NCI-H2081 treated with DMSO at 0.1 percent for 48 hours (cell line): ENCODE data around the gene TOP2A.
A peak's percentile ranks its signal among the peaks of the same experiment; 100 is the strongest.

ENCODE experiments used
- DNase-seq: peaks from one replicate; lab custom pipeline; 2025; lab: John Stamatoyannopoulos, UW

Gene TOP2A, protein sequence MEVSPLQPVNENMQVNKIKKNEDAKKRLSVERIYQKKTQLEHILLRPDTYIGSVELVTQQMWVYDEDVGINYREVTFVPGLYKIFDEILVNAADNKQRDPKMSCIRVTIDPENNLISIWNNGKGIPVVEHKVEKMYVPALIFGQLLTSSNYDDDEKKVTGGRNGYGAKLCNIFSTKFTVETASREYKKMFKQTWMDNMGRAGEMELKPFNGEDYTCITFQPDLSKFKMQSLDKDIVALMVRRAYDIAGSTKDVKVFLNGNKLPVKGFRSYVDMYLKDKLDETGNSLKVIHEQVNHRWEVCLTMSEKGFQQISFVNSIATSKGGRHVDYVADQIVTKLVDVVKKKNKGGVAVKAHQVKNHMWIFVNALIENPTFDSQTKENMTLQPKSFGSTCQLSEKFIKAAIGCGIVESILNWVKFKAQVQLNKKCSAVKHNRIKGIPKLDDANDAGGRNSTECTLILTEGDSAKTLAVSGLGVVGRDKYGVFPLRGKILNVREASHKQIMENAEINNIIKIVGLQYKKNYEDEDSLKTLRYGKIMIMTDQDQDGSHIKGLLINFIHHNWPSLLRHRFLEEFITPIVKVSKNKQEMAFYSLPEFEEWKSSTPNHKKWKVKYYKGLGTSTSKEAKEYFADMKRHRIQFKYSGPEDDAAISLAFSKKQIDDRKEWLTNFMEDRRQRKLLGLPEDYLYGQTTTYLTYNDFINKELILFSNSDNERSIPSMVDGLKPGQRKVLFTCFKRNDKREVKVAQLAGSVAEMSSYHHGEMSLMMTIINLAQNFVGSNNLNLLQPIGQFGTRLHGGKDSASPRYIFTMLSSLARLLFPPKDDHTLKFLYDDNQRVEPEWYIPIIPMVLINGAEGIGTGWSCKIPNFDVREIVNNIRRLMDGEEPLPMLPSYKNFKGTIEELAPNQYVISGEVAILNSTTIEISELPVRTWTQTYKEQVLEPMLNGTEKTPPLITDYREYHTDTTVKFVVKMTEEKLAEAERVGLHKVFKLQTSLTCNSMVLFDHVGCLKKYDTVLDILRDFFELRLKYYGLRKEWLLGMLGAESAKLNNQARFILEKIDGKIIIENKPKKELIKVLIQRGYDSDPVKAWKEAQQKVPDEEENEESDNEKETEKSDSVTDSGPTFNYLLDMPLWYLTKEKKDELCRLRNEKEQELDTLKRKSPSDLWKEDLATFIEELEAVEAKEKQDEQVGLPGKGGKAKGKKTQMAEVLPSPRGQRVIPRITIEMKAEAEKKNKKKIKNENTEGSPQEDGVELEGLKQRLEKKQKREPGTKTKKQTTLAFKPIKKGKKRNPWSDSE (N-terminal part only)

DNA sequence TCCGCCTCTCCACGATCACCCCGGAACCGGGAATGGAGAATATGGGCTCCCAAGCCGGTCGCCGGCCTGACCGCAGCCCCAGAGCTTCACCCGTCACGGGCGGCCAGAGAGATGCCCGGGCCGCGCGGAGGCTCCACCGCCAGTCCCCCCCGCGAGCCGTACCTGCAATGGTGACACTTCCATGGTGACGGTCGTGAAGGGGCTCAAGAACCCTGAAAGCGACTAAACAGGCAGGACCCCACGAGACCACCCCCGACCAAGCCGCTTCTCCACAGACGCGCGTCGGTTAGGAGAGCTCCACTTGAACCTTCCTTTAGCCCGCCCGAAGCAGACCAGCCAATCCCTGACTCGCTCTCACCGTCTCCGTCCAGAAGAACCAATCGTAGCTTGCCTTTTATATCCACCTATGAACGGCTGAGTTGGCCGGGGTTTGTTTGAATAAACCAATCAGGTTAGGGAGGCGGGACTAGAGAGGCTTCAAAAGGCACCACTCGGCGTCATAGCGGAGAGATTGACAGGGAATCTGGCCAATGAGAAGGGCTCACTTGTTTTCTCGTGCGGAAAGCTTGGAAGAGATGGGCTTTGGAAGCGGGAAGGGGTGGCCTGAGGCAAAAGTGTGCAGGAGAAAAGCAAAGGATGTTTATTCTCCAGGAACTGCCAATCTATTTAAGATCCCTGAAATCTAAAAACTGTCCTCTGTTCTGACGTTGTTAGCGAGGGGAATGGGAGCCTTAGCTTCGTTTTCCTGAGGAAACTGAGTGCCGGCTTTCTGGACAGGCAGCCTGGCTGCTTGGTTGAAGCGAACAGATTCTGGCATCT, at the start of gene TOP2A:
Gene TOP2A (minus strand): TSS at position 288 of the 819 bp plus-strand sequence. CDS start 105 bp downstream, at position 183.
- peak; percentile 99 for DNase-seq

DNA sequence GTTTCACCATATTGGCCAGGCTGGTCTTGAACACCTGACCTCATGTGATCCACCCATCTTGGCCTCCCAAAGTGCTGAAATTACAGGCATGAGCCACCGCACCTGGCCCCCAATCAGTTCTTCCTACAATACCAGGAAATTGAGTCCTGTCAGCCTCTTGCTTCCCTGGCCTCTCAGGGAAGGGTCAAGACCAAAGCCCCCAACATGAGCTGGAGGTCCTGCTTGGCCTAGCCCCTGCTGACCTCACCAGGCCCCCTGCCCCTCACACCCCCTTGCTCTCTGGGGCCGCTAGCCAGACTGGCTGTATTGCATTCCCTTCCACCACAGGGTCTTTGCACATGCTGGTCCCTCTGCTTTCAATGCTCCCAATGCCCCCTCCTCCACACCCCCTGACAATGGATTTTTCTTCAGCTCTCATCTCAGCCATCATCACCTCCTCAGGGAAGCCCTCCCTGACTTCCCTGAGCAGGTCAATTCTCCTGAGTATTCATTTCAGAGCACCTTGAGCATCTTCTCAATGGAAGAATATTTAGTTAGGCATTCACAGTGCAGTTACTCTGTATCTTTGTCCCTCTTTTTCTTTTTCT, 49.7 kb upstream of the TOP2A start:
- DNase-seq: no peak

DNA sequence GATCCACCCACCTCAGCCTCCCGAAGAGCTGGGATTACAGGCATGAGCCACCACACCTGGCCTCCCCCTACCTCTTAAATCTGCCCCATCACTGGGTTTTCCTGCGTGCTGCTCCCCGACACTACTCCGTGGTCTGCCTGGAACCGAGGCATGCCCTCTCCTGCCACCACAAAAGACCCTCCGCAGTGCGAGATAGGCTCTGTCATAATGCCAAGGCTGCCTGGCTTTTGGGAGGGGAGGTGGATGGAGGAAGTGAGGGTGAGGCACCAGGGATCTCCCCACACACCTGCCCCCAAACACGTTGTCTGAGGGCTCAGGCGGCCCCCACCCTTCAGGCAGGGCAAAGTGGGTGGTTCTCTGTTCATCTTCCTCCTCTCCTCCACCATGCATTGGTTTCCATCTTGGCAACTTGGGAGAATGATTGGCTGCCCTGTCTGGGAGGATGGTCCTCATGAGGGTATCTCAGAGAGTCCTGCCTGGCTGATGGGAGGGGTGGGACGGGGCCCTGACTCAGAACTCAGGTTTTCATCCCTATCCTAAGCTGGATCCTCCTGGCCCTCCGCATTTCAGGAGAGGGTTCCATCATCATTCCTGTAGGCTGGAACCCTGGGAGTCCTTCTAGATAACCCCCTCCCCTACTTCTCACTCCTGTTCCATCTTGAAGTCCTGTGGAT, 48.7 kb upstream of the TOP2A start:
- no peak for DNase-seq

DNA sequence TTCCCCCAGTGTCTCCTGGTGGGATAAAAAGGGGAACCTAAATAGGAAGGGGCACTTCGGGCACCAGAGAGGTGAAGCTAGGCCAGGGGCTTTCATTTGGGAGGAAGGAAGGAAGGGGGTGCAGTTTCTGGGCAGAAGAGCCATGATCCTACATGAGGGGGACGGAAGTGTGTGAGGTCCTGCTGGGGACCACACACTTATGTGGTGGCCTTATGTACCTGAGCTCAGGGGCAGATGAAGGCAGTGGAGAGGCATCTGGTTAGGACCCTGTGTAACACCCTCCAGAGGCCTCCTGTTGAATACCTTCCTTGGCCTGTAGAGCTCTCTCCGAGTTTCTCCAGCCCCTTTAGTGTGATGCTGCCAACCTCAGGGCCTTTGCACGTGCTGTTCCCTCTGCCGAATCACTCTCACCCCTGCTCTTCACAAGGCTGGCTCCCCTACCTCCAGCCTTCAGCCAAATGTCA, 46.7 kb upstream of the TOP2A start:
- no peak for DNase-seq

DNA sequence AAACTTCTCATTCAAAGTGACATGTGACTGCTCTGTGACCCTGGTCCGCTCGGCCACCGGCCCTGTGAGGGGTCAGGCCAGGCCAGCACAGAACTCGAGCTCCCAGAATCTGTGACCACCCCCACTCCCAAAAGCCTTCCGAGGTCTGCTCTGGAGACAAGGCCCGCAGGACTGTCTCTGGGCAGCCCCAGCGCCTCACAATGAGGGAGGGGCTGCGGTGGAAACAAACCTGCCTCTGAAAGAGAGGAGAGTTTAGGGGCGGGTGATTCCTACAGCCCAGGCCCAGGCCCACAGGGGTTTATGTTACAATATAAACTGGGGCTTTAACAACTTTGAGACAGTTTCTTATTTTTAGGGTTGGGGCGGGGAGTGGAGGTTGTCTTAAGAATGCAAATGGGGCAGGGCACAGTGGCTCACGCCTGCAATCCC, 45.4 kb upstream of the TOP2A start:
- no peak for DNase-seq

DNA sequence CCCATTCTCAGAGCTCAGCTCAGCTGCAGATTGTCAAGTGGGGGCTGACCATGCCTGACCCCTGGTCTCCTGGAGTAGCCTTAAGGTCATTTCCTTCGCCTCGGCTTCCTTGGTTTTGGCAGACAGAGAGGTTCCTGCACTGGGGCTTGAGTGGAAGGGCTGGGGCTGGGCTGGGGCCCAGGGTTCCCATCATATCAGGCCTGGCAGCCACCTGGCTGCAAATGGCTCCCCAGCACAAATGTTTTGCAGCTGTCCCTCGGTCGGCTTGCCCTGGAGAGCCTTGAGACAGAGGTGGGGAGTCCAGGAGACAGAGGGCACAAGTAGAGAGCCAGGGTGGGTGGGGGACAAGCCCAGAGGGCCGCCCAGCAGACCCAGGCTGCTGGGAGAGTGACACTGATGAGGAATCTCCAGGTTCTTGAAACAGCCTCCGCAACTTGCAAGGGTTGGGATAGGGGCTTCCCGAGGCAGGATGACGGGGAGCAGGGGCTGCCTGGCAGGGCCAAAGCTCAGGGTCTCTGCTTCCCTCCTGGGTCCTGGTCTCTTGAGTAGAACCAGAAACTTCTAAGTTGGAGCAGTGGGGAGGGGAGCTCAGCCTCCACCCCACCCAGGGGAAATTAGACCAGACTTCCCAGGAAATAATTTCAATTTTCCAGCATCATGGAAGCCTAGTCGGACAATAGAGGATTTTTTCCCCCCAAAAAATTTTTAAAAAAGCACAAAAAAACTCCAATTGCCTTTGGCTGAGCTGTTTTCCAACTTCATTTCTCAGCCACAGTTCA, 44.8 kb upstream of the TOP2A start:
- no peak for DNase-seq

DNA sequence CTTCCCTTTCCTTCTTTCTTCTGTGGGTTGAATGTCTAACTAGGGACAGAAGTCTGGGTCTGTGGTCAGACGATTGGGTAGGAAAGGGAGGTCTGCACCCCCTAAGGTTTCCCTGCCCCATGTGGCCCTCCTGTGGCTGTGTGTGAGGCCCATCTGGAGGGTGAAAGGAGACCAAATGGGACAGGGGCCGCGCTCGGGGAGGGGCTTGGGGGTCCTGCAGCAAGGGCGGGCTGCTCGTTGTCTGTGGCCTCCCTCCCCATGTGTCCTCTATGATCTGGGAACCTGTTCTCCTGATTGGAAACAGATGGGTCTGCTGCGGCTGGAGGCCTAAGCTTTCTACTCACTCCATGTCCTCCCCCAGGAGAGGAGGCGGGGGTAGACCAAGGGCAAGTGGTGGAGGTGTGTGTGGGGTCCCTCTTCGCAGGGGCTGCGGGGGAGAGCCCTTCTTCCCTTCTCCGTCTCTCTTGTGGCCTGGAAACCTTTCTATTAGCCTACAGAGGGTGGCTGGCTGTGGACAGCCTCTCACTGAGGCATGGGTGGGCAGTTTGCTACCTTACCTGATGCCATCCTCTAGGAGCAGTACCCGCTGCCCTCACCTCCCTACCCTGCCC, 44.1 kb upstream of the TOP2A start:
- no peak for DNase-seq

DNA sequence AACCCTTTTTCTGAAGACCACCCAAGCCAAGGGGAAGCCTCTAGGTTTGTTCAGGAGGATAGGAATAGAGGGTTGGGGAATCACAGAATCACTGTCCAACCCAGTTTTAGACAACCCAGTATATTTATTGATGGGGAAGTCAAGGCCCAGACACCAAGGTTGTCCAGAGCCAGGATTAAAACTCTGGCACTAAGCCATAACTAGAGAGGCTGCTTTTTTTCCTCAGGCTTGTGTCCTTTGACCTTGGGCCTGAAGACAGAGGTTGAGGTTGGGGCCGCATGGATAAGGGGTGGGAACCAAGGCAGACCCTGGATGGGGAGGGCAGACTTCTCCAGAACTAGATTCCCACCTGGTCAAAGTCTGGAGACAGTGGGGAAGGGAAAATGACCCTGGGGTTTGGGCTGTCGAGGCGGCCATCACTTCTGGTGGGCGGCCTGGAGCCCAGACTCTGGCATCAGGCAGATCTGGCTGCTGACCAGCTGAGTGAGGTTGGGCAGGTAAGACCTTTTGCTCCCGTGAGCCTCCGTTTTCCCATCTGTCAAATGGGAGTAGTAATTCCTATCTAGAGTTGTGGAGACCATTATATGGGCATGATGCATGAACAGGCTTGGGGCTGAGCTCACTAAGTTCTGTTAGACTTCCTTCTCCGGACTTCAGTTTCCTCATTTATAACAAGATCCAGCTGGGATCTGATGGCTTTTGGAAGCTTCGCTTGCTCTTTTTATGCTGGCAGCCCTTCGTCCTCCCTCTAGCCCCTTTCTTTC, 43.5 kb upstream of the TOP2A start:
- no peak for DNase-seq

DNA sequence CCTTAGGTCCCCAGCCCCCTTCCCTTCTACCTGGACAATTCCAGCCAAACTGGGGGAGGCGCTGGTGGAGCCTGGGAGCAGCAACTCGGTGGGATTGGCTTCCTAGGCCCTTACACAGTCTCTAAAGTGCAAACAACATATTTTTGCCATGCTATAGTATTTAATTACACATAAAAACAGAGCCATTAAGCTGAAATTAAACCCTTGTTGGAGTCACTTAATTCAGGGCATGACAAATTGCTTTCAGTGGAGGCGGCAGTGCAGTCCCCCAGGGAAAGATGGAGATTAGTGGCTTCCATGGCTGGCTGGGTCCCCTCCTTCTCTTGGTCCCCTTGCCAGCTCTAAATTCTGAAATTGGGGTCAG, 42.9 kb upstream of the TOP2A start:
- DNase-seq: no peak

DNA sequence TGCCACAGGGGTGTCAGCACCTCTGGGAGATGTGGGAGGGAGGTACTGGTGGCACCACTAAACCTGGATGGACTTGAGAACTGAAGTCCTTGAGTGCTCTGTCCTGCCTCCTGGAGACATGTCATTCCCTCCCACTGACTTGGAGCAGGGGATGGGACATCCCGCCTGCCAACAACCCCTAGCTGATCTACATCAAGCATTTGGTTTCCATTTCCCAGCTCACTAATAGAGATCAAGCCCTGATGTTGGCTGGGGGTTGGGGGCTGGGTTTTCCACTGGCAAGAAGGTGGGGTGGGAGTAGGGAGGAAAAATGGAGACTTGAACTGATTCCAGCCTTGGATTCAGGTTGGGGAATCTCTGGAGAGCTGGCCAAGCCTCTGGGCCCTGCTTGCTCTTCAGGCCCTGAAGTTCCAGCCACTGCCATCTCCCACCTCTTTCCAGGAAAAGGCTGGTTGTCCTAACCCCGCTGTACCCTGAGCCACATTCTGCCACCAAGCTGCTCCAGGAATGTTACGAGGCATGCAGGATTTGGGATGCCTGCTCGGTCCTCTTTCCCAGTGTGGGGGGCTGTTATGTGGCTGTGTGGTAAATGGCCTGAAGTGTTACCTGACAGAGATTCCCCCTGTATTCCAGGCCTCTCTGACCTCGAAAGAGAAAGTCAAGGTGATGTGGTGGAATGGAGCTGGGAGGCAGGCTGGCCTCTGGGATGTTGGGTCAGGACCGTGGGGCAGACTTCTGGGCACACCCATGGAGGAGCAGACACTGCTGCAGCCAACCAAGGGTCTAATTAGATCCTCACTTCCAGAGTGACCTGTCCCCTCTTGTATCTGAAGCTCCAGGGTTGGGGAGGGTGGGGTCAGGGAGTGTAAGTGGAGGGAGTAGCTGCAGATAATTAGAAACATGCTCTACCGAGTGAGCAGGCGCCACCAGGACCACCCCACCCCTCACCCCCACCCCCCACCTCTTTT, 42.2 kb upstream of the TOP2A start:
- DNase-seq: no peak

DNA sequence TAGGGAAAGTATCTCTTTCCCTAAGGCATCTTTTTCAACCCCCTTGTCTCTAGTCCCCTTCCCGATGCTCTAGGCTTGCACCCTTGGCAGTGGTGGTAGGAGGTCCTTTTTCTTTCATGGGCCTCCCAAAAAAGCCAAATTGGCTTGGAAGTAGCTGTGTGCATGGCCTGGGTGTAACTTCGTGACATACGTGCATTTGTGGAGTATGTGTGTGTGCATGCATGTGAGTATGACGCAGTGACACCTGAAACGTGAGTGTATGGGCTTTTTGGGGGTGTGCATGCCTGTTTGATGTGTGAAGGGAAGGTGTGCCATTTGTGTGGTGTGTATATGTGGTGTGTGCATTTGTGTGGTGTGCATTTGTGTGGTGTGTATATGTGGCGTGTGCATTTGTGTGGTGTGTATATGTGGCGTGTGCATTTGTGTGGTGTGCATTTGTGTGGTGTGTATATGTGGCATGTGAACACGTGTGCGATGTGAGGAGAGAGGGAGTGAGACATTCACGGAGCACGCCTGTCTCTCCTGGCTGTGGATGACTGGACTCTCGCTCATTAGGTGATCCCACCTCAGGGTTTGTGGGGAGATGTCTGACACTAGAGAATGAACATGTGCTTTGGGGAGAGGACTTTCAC, 41.3 kb upstream of the TOP2A start:
- no peak for DNase-seq

DNA sequence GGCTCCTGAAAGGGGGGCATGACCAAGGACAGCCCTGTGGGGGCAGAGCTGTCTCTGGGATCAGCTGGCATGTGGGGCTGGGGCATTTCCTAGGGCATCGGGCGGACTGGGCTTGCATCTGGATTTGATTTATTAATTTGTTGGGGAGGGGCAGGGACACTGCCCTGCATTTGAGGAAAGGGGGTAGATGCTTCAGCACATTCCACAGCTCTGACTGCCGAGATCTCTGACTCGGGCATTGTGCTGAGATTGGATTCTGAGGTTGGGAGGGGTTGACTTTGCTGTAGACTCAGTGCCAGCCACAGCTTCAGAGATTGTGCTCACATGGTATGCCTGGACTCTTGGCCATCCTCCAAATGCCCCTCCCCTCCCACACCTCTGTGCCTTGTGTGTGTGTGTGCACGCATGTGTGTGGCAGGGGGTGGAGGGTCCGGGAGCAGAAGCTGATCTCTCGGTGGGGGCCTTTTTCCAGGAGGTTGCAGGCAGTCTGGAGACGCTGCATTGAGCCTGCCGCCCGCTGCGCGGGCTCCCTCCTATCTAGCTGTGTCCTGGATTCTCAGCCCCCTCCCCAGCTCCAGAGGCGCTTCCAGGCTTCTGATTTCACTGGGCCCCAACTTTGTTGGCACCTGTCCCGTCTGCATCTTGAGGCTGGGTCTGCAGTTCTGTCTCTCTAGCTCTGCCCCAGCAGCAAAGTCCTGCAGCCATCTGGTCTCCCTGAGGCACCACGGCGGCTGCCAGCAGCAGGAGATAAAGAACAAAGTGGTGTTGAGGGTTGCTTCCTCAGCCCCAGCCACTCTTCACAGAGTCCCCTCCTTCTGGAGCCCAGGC, 40.5 kb upstream of the TOP2A start:
- no peak for DNase-seq

DNA sequence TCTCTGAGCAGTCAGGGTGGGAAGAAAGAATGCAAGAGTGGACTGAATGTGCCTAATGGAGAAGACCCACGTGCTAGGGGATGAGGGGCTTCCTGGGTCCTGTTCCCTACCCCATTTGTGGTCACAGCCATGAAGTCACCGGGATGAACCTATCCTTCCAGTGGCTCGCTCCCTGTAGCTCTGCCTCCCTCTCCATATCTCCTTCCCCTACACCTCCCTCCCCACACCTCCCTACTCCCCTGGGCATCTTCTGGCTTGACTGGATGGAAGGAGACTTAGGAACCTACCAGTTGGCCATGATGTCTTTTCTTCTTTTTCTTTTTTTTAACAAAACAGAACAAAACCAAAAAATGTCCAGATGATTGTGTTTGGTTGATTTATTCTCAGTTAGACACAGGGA, 39.7 kb upstream of the TOP2A start:
- DNase-seq: no peak

DNA sequence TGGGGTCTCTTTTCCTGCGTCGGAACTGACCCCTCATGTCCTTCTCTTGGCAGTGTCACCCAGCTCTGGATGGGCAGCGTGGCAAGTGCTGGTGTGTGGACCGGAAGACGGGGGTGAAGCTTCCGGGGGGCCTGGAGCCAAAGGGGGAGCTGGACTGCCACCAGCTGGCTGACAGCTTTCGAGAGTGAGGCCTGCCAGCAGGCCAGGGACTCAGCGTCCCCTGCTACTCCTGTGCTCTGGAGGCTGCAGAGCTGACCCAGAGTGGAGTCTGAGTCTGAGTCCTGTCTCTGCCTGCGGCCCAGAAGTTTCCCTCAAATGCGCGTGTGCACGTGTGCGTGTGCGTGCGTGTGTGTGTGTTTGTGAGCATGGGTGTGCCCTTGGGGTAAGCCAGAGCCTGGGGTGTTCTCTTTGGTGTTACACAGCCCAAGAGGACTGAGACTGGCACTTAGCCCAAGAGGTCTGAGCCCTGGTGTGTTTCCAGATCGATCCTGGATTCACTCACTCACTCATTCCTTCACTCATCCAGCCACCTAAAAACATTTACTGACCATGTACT, 38.8 kb upstream of the TOP2A start:
- no peak for DNase-seq

DNA sequence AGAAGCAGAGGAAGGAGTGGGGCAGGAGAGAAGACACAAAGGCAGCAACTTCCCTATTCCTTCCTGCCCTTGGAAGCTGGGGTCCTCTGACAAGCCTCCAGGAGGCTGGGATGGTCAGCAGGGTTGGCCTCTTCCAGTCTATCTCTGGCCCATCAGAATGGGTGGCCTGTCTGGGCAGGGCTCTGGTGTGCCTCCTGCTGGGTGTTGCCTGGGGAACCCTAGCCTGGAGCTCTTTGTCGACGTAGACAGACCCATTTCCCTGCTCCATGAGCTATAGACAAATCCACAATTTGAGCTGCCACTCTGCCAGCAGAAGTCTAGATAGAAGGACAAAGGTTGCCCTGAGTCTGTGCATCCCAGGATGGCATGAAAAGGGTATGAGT, 36.9 kb upstream of the TOP2A start:
- DNase-seq: no peak
